Astrocyte (in vitro differentiated cells and primary cell): ENCODE results near the gene PIGB. TPM values are rescaled to one million over a fixed set of nuclear protein-coding genes. Genes with fewer than 3 reads are reported as not detected.

Source experiments
- DNase-seq: peaks from one replicate; pipeline ENCODE4 v3.0.0-alpha.2; 2010; ENCODE audit warnings: low read depth
- FAIRE-seq: peaks from 2 replicates; lab custom pipeline; 2011; peaks lifted over from hg19 to GRCh38; lab: Jason Lieb, UNC
- H2AFZ ChIP-seq: 2 replicates; pipeline ENCODE4 v1.6.0; 2012; ENCODE audit warnings: low read depth, low read length, inconsistent platforms
- H3K27ac ChIP-seq: 2 replicates; pipeline ENCODE4 v1.5.1; 2011; ENCODE audit warnings: low read depth, low read length, inconsistent platforms
- H3K27me3 ChIP-seq: 2 replicates; pipeline ENCODE4 v1.6.0; 2011; ENCODE audit warnings: low read length, inconsistent platforms; ENCODE audit not compliant: insufficient read depth
- H3K36me3 ChIP-seq: 2 replicates; pipeline ENCODE4 v1.5.1; 2011; ENCODE audit warnings: low read length, inconsistent platforms; ENCODE audit not compliant: insufficient read depth
- H3K4me1 ChIP-seq: 2 replicates; pipeline ENCODE4 v1.5.1; 2011; ENCODE audit warnings: low read length, inconsistent platforms; ENCODE audit not compliant: insufficient read depth
- H3K4me2 ChIP-seq: 2 replicates; pipeline ENCODE4 v1.6.0; 2012; ENCODE audit warnings: low read length, inconsistent platforms
- H3K4me3 ChIP-seq: 2 replicates; pipeline ENCODE4 v1.5.1; 2011; ENCODE audit warnings: low read depth, mild to moderate bottlenecking, low read length, inconsistent platforms; ENCODE audit not compliant: insufficient read depth
- H3K79me2 ChIP-seq: 2 replicates; pipeline ENCODE4 v1.6.0; 2012; ENCODE audit warnings: mild to moderate bottlenecking, low read length, inconsistent platforms; ENCODE audit not compliant: insufficient read depth
- H3K9ac ChIP-seq: 2 replicates; pipeline ENCODE4 v1.6.0; 2012; ENCODE audit warnings: mild to moderate bottlenecking, low read length, inconsistent platforms
- H3K9me3 ChIP-seq: 2 replicates; pipeline ENCODE4 v1.5.1; 2012; ENCODE audit warnings: low read depth, mild to moderate bottlenecking, low read length, inconsistent platforms; ENCODE audit not compliant: insufficient read depth
- H4K20me1 ChIP-seq: 2 replicates; pipeline ENCODE4 v1.6.0; 2012; ENCODE audit warnings: low read length, inconsistent platforms; ENCODE audit not compliant: insufficient read depth
- H3K27ac Mint-ChIP-seq: one replicate; pipeline ENCODE4 v1.8.0; 2021; ENCODE audit warnings: mild to moderate bottlenecking, mixed read lengths; ENCODE audit not compliant: unreplicated experiment
- H3K27me3 Mint-ChIP-seq: one replicate; pipeline ENCODE4 v1.8.0; 2021; ENCODE audit warnings: low read depth, mixed read lengths; ENCODE audit not compliant: unreplicated experiment
- H3K36me3 Mint-ChIP-seq: one replicate; pipeline ENCODE4 v1.8.0; 2021; ENCODE audit warnings: low read depth, mixed read lengths; ENCODE audit not compliant: unreplicated experiment
- H3K4me1 Mint-ChIP-seq: one replicate; pipeline ENCODE4 v1.8.0; 2021; ENCODE audit warnings: low read depth, mixed read lengths; ENCODE audit not compliant: unreplicated experiment
- H3K4me3 Mint-ChIP-seq: one replicate; pipeline ENCODE4 v1.8.0; 2021; ENCODE audit warnings: mild to moderate bottlenecking, moderate library complexity, mixed read lengths; ENCODE audit not compliant: unreplicated experiment
- H3K9me3 Mint-ChIP-seq: one replicate; pipeline ENCODE4 v1.8.0; 2021; ENCODE audit warnings: mild to moderate bottlenecking, mixed read lengths; ENCODE audit not compliant: unreplicated experiment
- EZH2 ChIP-seq: IDR thresholded peaks from 2 replicates; pipeline ENCODE4 v1.6.1; 2012; ENCODE audit warnings: mild to moderate bottlenecking, low read length, inconsistent platforms; ENCODE audit not compliant: insufficient read depth
- total RNA-seq: library from RNA; stranded (reverse); gene quantifications from 2 replicates; pipeline ENCODE4 v1.2.1, GENCODE V29; 2021
- TF ChIP-seq, protein P1 (sequence below): IDR thresholded peaks from 2 replicates; pipeline ENCODE4 v1.5.1; 2011; ENCODE audit warnings: low read depth, mild to moderate bottlenecking, inconsistent platforms, low read length, moderate library complexity; ENCODE audit not compliant: insufficient read depth

PIGB gene
- total RNA-seq, 1 donor from 2014 or later: 10.6 TPM

DNA sequence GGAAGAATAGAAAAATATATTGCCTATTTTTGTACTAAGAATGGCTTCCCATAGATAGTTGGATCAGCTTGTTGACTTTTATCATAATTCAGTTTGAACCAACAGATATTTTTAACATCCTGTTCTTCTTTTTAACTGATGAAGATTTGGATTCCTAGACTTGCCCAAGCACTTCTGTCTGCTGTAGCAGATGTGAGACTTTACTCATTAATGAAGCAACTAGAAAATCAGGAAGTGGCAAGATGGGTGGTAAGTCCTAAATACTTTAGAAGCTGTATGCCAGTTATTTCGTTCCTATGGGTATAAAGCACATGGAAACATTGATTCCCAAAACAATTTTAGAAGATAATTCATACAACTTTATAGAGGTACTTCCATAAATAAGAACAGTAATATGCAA, 8.4 kb downstream of the PIGB start:
- Histone ChIP-seq H2AFZ (no peak overlapping the region), H3K36me3 (no peaks in the 10 kb centered on the region), H3K9ac (no peak overlapping the region), H3K27me3 (no peaks in the 10 kb centered on the region), H3K4me1 (no peaks in the 10 kb centered on the region), H3K79me2 (no peaks in the 10 kb centered on the region), H4K20me1 (no peaks in the 10 kb centered on the region), H3K4me3 (no peak overlapping the region), H3K4me2 (no peak overlapping the region), H3K9me3 (no peaks in the 10 kb centered on the region), H3K27ac (no peak overlapping the region)
- Mint-ChIP-seq H3K27me3 (no peaks in the 10 kb centered on the region), H3K36me3 (peaks cover 2% of the 10 kb centered on the region), H3K4me1 (no peaks in the 10 kb centered on the region), H3K9me3 (no peaks in the 10 kb centered on the region), H3K27ac (no peak overlapping the region), H3K4me3 (no peak overlapping the region)
- FAIRE-seq: no peak
- DNase-seq: no peak
- TF ChIP-seq, protein P1, sequence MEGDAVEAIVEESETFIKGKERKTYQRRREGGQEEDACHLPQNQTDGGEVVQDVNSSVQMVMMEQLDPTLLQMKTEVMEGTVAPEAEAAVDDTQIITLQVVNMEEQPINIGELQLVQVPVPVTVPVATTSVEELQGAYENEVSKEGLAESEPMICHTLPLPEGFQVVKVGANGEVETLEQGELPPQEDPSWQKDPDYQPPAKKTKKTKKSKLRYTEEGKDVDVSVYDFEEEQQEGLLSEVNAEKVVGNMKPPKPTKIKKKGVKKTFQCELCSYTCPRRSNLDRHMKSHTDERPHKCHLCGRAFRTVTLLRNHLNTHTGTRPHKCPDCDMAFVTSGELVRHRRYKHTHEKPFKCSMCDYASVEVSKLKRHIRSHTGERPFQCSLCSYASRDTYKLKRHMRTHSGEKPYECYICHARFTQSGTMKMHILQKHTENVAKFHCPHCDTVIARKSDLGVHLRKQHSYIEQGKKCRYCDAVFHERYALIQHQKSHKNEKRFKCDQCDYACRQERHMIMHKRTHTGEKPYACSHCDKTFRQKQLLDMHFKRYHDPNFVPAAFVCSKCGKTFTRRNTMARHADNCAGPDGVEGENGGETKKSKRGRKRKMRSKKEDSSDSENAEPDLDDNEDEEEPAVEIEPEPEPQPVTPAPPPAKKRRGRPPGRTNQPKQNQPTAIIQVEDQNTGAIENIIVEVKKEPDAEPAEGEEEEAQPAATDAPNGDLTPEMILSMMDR: no peak
- no peak for TF ChIP-seq EZH2

DNA sequence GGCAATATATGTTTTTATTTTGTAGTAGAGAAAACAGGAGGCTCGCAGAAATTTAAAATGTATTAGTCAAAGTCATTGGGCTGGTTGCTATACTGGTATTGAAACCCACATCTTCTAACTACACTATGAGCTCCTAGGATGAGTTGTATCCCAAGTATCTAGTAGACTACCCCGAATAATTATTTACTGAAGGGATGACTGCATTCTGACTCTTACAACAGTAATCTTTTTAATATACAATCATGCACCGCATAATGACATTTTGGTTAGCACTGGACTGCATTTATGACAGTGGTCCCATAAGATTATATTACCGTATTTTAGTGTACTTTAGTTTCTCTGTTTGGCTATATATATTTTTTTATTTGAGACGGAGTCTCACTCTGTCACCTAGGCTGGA, 15.3 kb downstream of the PIGB start:
- no peak for FAIRE-seq

DNA sequence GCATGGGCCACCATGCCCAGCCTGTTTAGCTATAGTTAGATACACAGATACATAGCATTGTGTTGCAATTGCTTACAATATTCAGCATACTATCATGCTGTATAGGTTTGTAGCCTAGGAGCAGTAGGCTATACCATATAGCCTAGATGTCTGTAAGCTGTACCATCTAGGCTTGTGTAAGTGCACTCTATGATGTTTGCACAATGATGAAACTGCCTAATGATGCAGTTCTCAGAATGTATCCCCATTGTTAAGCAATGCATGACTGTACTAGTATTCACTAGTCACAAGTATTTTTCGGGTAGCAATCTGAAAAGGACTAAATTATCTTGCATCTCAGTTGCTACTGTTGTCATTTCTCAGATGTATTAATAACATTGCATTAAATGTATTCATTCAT, 16.0 kb downstream of the PIGB start:
- FAIRE-seq (no peak), DNase-seq (no peak)
- no peak overlapping the region for H3K4me3 Mint-ChIP-seq
- Histone ChIP-seq H3K27me3 (no peaks in the 10 kb centered on the region), H3K9ac (no peak overlapping the region), H3K4me3 (no peak overlapping the region), H3K36me3 (peaks cover 3% of the 10 kb centered on the region), H4K20me1 (no peaks in the 10 kb centered on the region), H3K9me3 (no peaks in the 10 kb centered on the region), H3K79me2 (no peaks in the 10 kb centered on the region), H3K4me2 (no peak overlapping the region), H3K27ac (no peak overlapping the region), H2AFZ (no peak overlapping the region), H3K4me1 (no peaks in the 10 kb centered on the region)
- no peaks in the 10 kb centered on the region for H3K4me1 Mint-ChIP-seq
- H3K27ac Mint-ChIP-seq: no peak overlapping the region
- H3K9me3 Mint-ChIP-seq: no peaks in the 10 kb centered on the region
- H3K36me3 Mint-ChIP-seq: peaks cover 4% of the 10 kb centered on the region
- TF ChIP-seq, protein P1: no peak
- H3K27me3 Mint-ChIP-seq: no peaks in the 10 kb centered on the region

More for the DNA sequence above, 15.3 kb downstream of the PIGB start:
- no peak for DNase-seq
- peaks cover 3% of the 10 kb centered on the region for H3K36me3 ChIP-seq
- no peak overlapping the region for H3K27ac Mint-ChIP-seq
- TF ChIP-seq EZH2: no peak
- TF ChIP-seq, protein P1: no peak
- H3K4me2 ChIP-seq: no peak overlapping the region
- H3K4me3 ChIP-seq: no peak overlapping the region
- no peaks in the 10 kb centered on the region for H4K20me1 ChIP-seq
- H3K4me3 Mint-ChIP-seq: no peak overlapping the region
- no peak overlapping the region for H3K27ac ChIP-seq
- H3K27me3 Mint-ChIP-seq: no peaks in the 10 kb centered on the region
- H3K9me3 Mint-ChIP-seq: no peaks in the 10 kb centered on the region
- no peaks in the 10 kb centered on the region for H3K4me1 Mint-ChIP-seq
- H3K4me1 ChIP-seq: no peaks in the 10 kb centered on the region
- H3K36me3 Mint-ChIP-seq: peaks cover 4% of the 10 kb centered on the region
- no peaks in the 10 kb centered on the region for H3K9me3 ChIP-seq
- no peak overlapping the region for H2AFZ ChIP-seq
- H3K79me2 ChIP-seq: no peaks in the 10 kb centered on the region
- H3K9ac ChIP-seq: no peak overlapping the region
- H3K27me3 ChIP-seq: no peaks in the 10 kb centered on the region
